ENCODE results near the gene SP3. TPM values are rescaled to one million over a fixed set of nuclear protein-coding genes. Genes with fewer than 3 reads are reported as not detected.

SP3 gene
- total RNA-seq = 128 and 155 TPM in 2 replicates

DNA sequence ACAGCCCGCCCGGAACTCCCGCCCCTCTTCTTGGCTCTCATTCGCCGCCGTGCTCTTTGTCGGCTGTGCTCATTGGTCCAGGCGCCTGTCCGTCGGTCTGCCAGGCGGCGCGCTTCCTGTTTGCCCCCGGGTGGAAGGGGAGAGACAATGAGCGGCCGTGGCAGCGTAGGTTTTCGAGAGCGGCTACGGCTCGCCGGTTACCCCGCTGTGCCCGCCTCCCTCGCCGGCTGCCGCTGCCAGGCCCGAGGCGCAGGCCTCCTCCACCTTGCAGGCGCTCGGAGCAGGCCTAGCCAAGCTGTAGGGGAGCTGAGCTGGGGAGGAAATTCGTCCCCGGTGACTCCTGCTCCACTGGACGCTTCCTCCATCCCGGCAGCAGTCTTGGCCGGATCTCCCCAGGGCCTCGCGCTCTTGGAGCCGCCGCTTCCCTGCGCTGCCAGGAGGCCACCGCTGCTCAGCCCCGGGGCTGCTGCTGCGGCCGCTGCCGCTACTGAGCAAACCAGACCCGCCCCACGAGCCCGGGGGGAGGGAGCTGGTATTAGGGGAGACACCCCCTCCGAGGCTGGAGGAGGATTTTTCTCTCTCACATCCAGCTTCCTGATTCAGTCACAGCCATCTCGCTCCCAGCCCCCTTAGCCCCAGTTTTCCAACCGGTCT, at the start of gene SP3:
TSS of gene SP3 (minus strand) at position 2 of the 654 bp plus-strand sequence. CDS start 202 bp downstream, outside the sequence.

